Kidney (tissue), 14 donors: ENCODE results near the gene PLEKHG4. TPM values are rescaled to one million over a fixed set of nuclear protein-coding genes. Genes with fewer than 3 reads are reported as not detected.

ENCODE experiments used
- DNase-seq, 5 donors: peaks; one replicate each; pipeline ENCODE4 v3.0.0-alpha.2; 2013 to 2020
- FAIRE-seq: peaks from 2 replicates; lab custom pipeline; 2012; peaks lifted over from hg19 to GRCh38; lab: Jason Lieb, UNC
- H3K27ac ChIP-seq, 2 donors: one replicate each; pipeline ENCODE4 v1.7.0; 2013; ENCODE audit warnings: low read depth in 2 of 2, low read length in 2 of 2, inconsistent platforms in 1 of 2
- H3K27me3 ChIP-seq: one replicate; pipeline ENCODE4 v1.7.1; 2013; ENCODE audit warnings: low read length, inconsistent platforms; ENCODE audit not compliant: control insufficient read depth, insufficient read depth
- H3K36me3 ChIP-seq, 3 donors: one replicate each; pipeline versions ENCODE4 v1.7.0 to v1.7.1; 2013; ENCODE audit warnings: low read length in 3 of 3, control low read depth in 1 of 3, inconsistent platforms in 1 of 3; ENCODE audit not compliant: insufficient read depth in 3 of 3, control insufficient read depth in 2 of 3
- H3K4me1 ChIP-seq, 3 donors: one replicate each; pipeline versions ENCODE4 v1.7.0 to v1.7.1; 2013; ENCODE audit warnings: low read length in 3 of 3, inconsistent platforms in 1 of 3, low read depth in 1 of 3; ENCODE audit not compliant: control insufficient read depth in 2 of 3, insufficient read depth in 2 of 3
- H3K4me3 ChIP-seq, 3 donors: one replicate each; pipeline versions ENCODE4 v1.7.0 to v1.8.1; 2013; ENCODE audit warnings: low read length in 3 of 3, control low read depth in 1 of 3, inconsistent platforms in 1 of 3
- H3K9ac ChIP-seq, 3 donors: one replicate each; pipeline versions ENCODE4 v1.7.0 to v1.7.1; 2013; ENCODE audit warnings: low read length in 3 of 3, control low read depth in 1 of 3, inconsistent platforms in 1 of 3
- H3K9me3 ChIP-seq, 3 donors: one replicate each; pipeline versions ENCODE4 v1.7.0 to v1.7.1; 2013; ENCODE audit warnings: low read length in 3 of 3, control low read depth in 1 of 3, inconsistent platforms in 1 of 3; ENCODE audit not compliant: control insufficient read depth in 2 of 3, insufficient read depth in 1 of 3
- intact Hi-C: fragments of 100-400 bp; cut with DNase I; formaldehyde crosslinking; loops from one replicate; pipeline ENCODE4 v1.11.1; 2022
- polyA plus RNA-seq: library from polyadenylated mRNA; stranded (reverse); fragments of 350-450 nt; fragmentation: Illumina TruSeq; extraction: RNeasy Lipid Tissue Mini Kit (QIAGEN cat#74804); gene quantifications from one replicate; pipeline ENCODE4 v1.2.3, GENCODE V29; 2014; ENCODE audit warnings: low read depth, low replicate concordance; ENCODE audit not compliant: insufficient read depth
- total RNA-seq: library from RNA; stranded (reverse); fragmentation: NEBNext Ultra II Directional; extraction: Animal tissue kit (Norgen Biotek cat#: 25700); gene quantifications from one replicate; pipeline ENCODE4 v1.2.1, GENCODE V29; 2021
- TF ChIP-seq, protein P1 (sequence below): IDR thresholded peaks from 3 replicates; pipeline ENCODE4 v1.5.1; 2012; ENCODE audit warnings: mild to moderate bottlenecking, moderate library complexity, borderline replicate concordance; ENCODE audit not compliant: insufficient read depth; ENCODE audit errors: extremely low read depth
- donor health status: control.
- donor health status: control.
- donor health status: control.
- donor health status: control.
- donor health status: control.
- donor health status: DM: yes; HTN: yes; CAD: no.
- donor health status: Normal renal cell carcinoma (clear cell type).

PLEKHG4 gene
- total and polyA plus RNA-seq, 2 donors from 2014 or later = 2.6 to 10.1 TPM

DNA sequence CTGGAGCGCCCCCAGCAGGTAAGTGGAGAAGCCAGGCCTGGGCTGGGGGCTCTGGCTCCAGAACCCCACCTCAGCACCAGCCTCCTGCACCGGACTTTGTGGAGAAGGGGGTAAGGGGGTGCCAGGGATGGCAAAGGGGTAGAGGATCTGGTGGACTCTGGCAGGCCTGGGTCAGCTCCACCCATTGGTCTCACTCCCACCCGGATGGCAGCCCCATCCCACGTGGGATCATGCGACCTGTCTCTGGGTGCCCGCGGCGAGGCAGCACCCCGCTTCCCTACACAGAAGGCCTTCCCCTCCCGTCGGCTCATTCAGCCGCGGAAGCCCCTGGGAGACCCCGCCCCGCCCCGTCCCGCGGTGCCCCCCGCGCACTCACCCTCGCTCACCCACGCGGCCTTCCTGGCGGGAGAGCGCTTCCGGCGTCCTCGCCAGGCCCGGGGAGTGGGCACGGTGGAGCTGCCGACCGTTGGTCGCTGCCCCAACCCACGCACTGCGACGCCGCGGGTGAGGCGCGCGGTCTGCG is 498 bp upstream of the PLEKHG4 start:
- Histone ChIP-seq H3K9ac (peak overlapping the region in 2 of 3 donors; percentile 41 to 48), H3K4me1 (peaks cover 0 to 2% (median 0%) of the 10 kb centered on the region in 3 donors), H3K9me3 (no peaks in the 10 kb centered on the region), H3K27ac (no peak overlapping the region), H3K27me3 (no peaks in the 10 kb centered on the region), H3K36me3 (no peaks in the 10 kb centered on the region), H3K4me3 (peak overlapping the region in 2 of 3 donors; percentile 24 to 37)
- DNase-seq (peak in 4 of 5 donors; percentile 17 to 82 (median 64)), FAIRE-seq (no peak)
- TF ChIP-seq, protein P1, sequence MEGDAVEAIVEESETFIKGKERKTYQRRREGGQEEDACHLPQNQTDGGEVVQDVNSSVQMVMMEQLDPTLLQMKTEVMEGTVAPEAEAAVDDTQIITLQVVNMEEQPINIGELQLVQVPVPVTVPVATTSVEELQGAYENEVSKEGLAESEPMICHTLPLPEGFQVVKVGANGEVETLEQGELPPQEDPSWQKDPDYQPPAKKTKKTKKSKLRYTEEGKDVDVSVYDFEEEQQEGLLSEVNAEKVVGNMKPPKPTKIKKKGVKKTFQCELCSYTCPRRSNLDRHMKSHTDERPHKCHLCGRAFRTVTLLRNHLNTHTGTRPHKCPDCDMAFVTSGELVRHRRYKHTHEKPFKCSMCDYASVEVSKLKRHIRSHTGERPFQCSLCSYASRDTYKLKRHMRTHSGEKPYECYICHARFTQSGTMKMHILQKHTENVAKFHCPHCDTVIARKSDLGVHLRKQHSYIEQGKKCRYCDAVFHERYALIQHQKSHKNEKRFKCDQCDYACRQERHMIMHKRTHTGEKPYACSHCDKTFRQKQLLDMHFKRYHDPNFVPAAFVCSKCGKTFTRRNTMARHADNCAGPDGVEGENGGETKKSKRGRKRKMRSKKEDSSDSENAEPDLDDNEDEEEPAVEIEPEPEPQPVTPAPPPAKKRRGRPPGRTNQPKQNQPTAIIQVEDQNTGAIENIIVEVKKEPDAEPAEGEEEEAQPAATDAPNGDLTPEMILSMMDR = no peak
- intact Hi-C loops = no loop called here

DNA sequence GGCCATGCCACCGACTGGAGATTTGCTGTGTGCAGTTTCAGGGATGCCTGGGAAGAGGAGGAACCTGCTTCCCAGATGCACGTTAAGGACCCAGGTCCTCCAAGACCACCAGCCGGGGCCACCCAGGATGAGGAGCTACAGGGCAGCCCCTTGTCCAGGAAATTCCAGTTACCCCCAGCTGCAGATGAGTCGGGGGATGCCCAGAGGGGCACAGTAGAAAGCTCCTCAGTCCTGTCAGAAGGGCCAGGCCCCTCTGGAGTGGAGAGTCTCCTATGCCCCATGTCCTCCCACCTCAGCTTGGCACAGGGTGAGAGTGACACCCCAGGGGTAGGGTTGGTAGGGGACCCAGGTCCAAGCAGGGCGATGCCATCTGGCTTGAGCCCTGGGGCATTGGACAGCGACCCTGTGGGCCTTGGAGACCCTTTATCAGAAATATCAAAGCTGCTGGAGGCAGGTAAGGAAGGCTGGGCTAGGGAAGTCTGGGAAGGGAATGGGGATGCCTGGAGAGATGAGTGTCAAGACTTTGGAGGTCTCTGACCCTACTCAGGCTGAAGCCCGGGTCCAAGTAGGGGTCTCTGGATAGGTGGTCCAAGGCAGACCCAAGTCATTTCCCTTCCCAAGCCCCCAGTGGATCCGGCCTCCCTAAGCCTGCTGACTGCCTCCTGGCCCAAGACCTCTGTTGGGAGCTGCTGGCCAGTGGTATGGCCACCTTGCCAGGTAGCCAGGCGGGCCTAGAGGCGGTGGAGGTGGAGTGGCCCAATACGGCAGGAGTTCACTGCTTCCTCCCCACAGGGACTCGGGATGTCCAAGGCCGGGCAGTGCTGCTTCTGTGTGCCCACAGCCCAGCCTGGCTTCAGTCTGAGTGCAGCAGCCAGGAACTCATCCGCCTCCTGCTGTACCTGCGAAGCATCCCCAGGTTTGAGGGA is 1.0 kb downstream of the PLEKHG4 start:
- H3K9ac ChIP-seq = no peak overlapping the region
- no peaks in the 10 kb centered on the region for H3K9me3 ChIP-seq
- DNase-seq (peak in 1 of 5 donors; percentile 60), FAIRE-seq (no peak)
- intact Hi-C loops = no loop called here
- H3K27ac ChIP-seq = no peak overlapping the region
- no peaks in the 10 kb centered on the region for H3K36me3 ChIP-seq
- H3K4me3 ChIP-seq = no peak overlapping the region
- TF ChIP-seq, protein P1 = no peak
- peaks cover 0 to 2% (median 0%) of the 10 kb centered on the region in 3 donors for H3K4me1 ChIP-seq
- no peaks in the 10 kb centered on the region for H3K27me3 ChIP-seq

DNA sequence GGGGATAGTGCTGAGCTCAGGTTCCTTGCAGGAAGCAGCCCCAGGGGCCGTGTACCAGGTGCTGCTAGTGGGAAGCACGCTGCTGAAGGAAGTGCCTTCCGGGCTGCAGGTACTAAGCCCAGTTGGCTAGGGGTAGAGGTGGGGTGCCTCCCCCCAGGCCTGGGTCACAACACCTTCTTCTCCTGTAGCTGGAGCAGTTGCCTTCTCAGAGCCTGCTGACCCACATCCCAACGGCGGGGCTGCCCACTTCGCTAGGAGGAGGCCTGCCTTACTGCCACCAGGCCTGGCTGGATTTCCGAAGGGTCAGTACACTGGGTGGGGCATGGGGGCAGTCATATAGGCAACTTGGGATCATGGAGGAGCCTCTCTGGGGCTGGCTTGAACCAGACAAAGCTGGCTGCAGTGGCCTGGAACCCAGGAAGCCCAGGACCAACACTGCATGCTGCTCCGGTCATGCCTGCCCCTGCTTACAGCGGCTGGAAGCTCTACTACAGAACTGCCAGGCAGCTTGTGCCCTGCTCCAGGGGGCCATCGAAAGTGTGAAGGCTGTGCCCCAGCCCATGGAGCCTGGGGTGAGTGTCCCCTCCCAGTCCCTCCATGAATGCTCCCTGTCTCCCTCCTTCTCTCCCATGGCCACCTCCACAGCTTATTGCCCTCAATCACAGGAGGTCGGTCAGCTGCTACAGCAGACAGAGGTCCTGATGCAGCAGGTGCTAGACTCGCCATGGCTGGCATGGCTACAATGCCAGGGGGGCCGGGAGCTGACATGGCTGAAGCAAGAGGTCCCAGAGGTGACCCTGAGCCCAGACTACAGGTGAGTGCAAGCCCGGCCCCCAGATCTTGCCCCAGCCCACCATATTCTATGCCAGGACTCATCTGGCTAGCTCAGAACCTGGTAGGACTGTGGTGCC is 2.5 kb downstream of the PLEKHG4 start:
- Histone ChIP-seq H3K9me3 (no peaks in the 10 kb centered on the region), H3K27me3 (no peaks in the 10 kb centered on the region), H3K27ac (no peak overlapping the region), H3K4me1 (peaks cover 0 to 2% (median 0%) of the 10 kb centered on the region in 3 donors), H3K36me3 (no peaks in the 10 kb centered on the region), H3K9ac (no peak overlapping the region), H3K4me3 (no peak overlapping the region)
- DNase-seq (no peak), FAIRE-seq (no peak)
- intact Hi-C loops = no loop called here
- TF ChIP-seq, protein P1 = no peak
